Mucosa of rectum (tissue), 2 donors: ENCODE measurements around the gene PBX1.
A peak's percentile ranks its signal among the peaks of the same experiment; 100 is the strongest.
"Not testable (repeated sequence)": the region's sequence is repeated elsewhere in the genome, so short reads cannot be mapped to it uniquely, and the experiment has no call there.

Experiments used
- H3K27ac ChIP-seq, 2 donors: one replicate each; pipeline ENCODE4 v1.7.0; 2013; ENCODE audit warnings: inconsistent platforms in 2 of 2, low read depth in 2 of 2, low read length in 2 of 2
- H3K27me3 ChIP-seq, 2 donors: one replicate each; pipeline ENCODE4 v1.7.0; 2013; ENCODE audit warnings: low read length in 2 of 2; ENCODE audit not compliant: control insufficient read depth in 2 of 2, insufficient read depth in 2 of 2
- H3K36me3 ChIP-seq, 2 donors: one replicate each; pipeline ENCODE4 v1.7.0; 2013; ENCODE audit warnings: low read length in 2 of 2; ENCODE audit not compliant: control insufficient read depth in 2 of 2, insufficient read depth in 2 of 2
- H3K4me1 ChIP-seq, 2 donors: one replicate each; pipeline ENCODE4 v1.7.0; 2013; ENCODE audit warnings: low read length in 2 of 2, mild to moderate bottlenecking in 1 of 2; ENCODE audit not compliant: control insufficient read depth in 2 of 2, insufficient read depth in 2 of 2
- H3K4me3 ChIP-seq, 2 donors: one replicate each; pipeline ENCODE4 v1.7.0; 2013; ENCODE audit warnings: low read length in 2 of 2
- H3K9ac ChIP-seq, 2 donors: one replicate each; pipeline ENCODE4 v1.7.0; 2013; ENCODE audit warnings: low read length in 2 of 2, low read depth in 1 of 2, mild to moderate bottlenecking in 1 of 2
- H3K9me3 ChIP-seq, 2 donors: one replicate each; pipeline ENCODE4 v1.7.0; 2013; ENCODE audit warnings: low read length in 2 of 2; ENCODE audit not compliant: control insufficient read depth in 2 of 2
- donor health status: healthy.
- donor health status: Normal muscosa, but diverticular disease.

The PBX1 gene

DNA sequence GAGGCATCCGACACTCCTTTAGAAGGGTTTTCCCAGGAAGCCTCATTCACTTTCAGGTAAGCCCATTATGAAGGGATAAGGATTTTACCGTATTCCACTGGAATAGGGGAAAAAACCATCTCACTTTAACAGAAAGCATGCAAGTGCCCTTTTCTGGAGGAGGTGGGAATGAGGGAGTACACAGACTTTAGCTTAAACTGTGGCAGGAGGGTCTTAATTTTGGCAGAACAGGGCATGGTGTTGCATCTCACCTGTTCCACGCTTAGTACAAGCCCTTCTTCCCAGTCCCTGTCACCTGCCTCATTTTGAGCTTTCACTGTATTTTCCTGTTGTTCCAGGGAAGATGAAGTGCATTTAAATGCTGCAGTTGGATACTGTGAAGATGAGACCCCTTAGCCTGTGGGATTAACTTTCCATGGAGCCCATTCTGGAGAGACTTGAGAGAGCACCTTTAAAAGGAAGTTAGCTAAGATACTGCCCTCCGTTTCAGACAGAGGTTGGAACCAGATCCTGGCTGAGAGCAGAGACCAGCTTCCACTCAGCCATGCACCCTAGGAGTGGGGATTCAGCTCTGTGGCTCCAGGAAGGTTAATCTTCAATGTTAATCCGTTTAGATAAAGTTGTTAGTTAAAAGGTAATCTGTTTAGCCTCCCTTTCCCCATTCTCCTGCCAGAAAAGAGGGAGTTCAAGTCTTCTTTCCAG, 42.6 kb downstream of the PBX1 start:
- peak overlapping the region; percentile 77 to 78 for H3K27ac ChIP-seq
- H3K9ac ChIP-seq = peak overlapping the region; percentile 20 to 29
- no peaks in the 10 kb centered on the region for H3K36me3 ChIP-seq
- no peaks in the 10 kb centered on the region for H3K27me3 ChIP-seq
- H3K4me1 ChIP-seq = peaks cover 19 to 36% of the 10 kb centered on the region in 2 donors
- no peaks in the 10 kb centered on the region for H3K9me3 ChIP-seq
- peak overlapping the region; percentile 38 to 47 for H3K4me3 ChIP-seq

DNA sequence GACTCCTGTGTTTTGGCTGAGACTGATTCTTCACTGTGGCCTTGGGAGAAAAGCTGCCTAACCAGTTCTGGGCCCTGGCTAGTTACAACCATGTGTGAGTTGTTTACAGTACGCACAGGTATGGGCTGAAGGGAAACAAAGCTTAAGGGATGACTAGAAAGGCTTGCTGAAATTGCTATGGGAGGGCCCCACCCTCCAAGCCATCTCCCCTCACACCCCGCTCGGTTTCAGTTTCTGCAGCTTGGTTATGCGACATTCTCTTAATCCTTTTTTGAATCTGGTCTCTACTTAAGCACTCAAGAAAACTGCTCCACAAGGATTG, 43.1 kb downstream of the PBX1 start:
- peak overlapping the region; percentile 77 to 78 for H3K27ac ChIP-seq
- H3K9me3 ChIP-seq = no peaks in the 10 kb centered on the region
- no peaks in the 10 kb centered on the region for H3K36me3 ChIP-seq
- H3K4me3 ChIP-seq = peak overlapping the region; percentile 47 to 60
- H3K27me3 ChIP-seq = no peaks in the 10 kb centered on the region
- H3K9ac ChIP-seq = peak overlapping the region in 1 of 2 donors; percentile 29
- peaks cover 18 to 36% of the 10 kb centered on the region in 2 donors for H3K4me1 ChIP-seq

DNA sequence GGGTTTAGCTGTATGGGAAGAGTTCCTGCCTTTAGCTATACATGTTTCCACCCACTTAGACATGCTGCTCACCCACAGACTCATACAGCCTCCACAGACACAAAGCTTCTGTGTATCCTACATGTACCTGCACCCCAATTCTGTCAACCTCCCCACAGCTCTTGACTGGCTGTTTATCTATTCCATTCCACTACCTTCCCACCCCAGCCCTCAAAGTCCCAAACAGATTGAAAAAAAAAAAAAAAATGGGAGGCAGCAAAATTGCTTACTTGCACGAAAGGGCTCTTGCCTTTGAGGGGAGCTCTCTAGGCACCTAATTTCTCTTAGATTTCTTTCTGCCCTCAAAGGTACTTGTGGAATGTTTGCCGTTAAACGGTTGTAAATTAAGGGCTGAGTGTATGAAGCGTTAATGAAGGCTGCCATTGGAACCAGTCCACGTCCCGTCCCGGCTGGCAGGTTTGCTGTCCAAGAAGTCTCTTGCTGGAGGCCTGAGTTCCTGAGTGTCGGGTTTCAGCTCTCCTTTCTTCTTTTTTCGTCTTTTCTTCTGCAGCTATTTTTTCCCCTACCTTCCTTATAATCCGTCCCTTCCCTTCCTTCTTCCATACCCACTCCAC, 43.6 kb downstream of the PBX1 start:
- Histone ChIP-seq H3K9ac (peak overlapping the region; percentile 9 to 42), H3K36me3 (no peaks in the 10 kb centered on the region), H3K4me3 (peak overlapping the region; percentile 47 to 60)

DNA sequence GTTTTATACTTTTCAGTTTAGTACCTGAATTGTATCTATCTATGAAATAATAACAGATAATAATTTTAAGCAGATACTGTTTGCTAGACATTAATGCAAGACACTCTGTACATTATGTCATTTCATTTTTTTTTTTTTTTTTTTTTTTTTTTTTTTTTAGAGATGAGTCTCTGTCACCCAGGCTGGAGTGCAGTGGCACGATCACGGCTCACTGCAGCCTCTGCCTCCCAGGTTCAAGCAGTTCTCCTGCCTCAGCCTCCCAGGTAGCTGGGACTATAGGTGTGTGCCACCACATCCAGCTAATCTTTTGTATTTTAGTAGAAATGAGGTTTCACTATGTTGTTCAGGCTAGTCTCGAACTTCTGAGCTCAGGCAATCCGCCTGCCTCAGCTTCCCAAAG, 44.8 kb downstream of the PBX1 start:
- not testable (repeated sequence) for H3K9ac ChIP-seq, H3K9me3 ChIP-seq, H3K27ac ChIP-seq, H3K36me3 ChIP-seq, H3K27me3 ChIP-seq, H3K4me3 ChIP-seq
- H3K4me1 ChIP-seq = peaks cover 14 to 31% of the 10 kb centered on the region in 2 donors

More for the DNA sequence above, 43.6 kb downstream of the PBX1 start:
- Histone ChIP-seq H3K27ac (peak overlapping the region; percentile 77 to 78), H3K4me1 (peaks cover 18 to 36% of the 10 kb centered on the region in 2 donors), H3K27me3 (no peaks in the 10 kb centered on the region), H3K9me3 (no peaks in the 10 kb centered on the region)

DNA sequence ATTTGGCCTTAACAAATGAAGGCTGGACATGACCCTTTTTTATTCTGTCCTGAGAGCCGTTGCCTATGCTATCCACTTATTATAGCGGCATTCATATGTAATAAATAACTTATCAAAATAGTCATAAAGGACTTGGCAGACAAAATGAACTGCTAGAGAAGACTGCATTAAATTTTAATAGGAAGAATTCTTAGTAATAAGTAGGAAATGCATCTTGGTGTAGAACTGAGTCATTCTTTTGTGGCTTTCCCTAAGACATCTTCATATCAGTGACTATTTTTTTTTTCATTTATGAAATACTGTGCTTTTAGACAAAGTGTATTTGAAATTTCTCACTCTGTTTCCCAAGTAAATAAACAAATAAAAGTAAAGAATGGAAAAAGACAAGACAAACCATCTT, 45.6 kb downstream of the PBX1 start:
- H3K4me3 ChIP-seq = no peak overlapping the region
- H3K9ac ChIP-seq = no peak overlapping the region
- H3K36me3 ChIP-seq = no peaks in the 10 kb centered on the region
- no peak overlapping the region for H3K27ac ChIP-seq
- H3K9me3 ChIP-seq = no peaks in the 10 kb centered on the region
- H3K27me3 ChIP-seq = no peaks in the 10 kb centered on the region
- H3K4me1 ChIP-seq = peaks cover 14 to 27% of the 10 kb centered on the region in 2 donors

DNA sequence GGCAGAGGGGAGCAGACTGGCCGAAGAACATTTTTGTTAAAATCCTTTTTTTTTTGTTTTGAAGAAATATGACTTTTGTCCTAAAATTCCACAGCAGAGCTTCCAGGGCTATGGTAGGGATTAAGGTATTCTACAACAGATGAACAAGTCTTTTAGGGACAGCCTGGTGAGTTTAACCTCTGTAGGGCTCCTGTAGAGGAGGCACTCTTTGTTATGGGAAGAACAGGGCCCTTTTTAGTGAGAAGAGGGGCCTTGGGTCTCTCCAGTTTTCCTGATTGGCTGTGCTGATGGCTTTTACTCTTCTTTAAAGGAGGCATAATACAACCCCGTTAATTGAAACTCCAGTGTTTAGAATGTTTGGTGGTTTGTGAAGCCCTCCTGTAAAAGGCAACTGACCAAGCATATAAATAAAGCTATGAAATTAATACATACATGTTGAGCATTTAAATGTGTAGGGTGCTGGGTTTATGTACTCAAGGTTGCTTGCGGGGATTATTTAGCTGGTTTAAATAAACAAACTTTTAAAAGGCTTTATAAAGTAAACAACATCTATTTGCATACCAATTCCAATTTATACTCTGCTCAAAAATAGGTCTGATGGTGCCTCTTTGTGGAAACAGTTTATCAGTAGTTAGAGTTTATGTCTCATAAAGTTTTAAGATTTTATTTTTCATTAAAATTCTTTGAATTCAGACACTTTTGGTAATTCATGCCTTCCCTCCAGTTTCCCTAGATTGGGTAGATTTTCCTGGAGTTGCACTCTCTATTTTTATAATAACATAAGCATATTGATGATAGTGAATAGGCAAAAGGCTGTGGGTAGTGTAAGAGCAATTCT, 46.5 kb downstream of the PBX1 start:
- H3K9me3 ChIP-seq = no peaks in the 10 kb centered on the region
- H3K27me3 ChIP-seq = no peaks in the 10 kb centered on the region
- H3K4me1 ChIP-seq = peaks cover 14 to 24% of the 10 kb centered on the region in 2 donors
- H3K9ac ChIP-seq = no peak overlapping the region
- no peak overlapping the region for H3K27ac ChIP-seq
- H3K4me3 ChIP-seq = no peak overlapping the region
- no peaks in the 10 kb centered on the region for H3K36me3 ChIP-seq

DNA sequence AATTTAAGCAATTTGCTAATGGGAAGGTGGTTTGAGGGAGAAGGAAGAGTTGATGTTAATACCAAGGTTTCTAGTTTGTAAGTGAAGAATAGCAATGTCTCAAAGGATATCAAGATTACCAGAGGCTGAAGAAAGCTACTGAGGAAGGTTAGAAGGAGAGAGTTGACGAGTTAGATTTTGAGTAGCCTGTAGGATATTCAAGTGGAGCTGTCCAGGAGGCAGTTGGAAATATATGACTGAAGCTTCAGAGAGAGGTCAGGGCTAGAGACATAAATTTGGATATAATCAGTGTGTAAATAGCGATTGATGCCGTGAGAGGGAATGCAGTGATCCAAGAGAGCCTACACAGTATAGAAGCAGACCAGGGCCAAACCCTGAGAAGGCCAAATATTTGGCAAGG, 48.4 kb downstream of the PBX1 start:
- Histone ChIP-seq H3K9me3 (no peaks in the 10 kb centered on the region), H3K4me3 (no peak overlapping the region), H3K9ac (no peak overlapping the region), H3K27ac (no peak overlapping the region), H3K4me1 (peaks cover 12 to 21% of the 10 kb centered on the region in 2 donors), H3K27me3 (no peaks in the 10 kb centered on the region), H3K36me3 (no peaks in the 10 kb centered on the region)

DNA sequence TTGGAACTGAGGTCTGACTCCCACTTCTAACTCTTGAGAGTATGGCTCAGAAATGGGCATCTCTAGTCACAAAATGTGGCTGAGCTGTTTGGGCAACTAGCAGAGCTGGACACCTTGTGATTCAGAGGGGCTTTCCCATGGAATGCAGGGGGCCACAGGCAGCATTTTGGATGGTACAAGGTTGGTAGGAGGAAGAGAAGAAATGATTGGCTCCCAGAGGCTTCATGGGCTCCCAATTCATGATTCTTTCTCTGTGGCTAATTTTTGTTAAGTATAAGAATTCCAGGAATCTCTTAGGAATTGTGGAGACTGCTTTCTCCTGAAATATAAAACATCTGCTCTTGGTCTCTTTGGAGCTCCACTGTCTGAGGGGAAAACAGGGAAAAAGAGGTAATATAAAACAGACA, 49.7 kb downstream of the PBX1 start:
- Histone ChIP-seq H3K9ac (no peak overlapping the region), H3K27me3 (no peaks in the 10 kb centered on the region), H3K4me3 (no peak overlapping the region), H3K4me1 (peaks cover 18 to 22% of the 10 kb centered on the region in 2 donors), H3K36me3 (no peaks in the 10 kb centered on the region), H3K27ac (no peak overlapping the region), H3K9me3 (no peaks in the 10 kb centered on the region)

DNA sequence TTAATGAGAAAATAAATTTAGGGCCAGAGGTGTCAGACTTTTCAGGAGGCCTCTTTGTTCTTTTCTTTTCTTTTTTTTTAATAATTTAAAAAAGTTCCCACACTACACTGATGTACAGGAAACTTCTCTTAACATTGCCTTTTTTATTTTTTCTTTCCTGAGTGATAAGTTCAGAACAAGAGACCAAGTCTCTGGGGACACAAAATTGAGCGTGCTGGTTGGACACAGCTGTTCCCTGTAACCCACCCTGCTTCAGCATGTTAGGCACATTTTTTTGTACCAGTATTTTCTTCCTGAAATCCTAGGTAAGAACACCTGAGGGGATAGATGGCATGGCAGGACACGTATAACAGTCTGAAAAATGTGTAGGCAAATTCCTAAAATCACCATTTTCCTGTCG, 50.1 kb downstream of the PBX1 start:
- H3K27ac ChIP-seq = no peak overlapping the region
- no peak overlapping the region for H3K9ac ChIP-seq
- peaks cover 19 to 25% of the 10 kb centered on the region in 2 donors for H3K4me1 ChIP-seq
- no peaks in the 10 kb centered on the region for H3K36me3 ChIP-seq
- H3K4me3 ChIP-seq = no peak overlapping the region
- H3K9me3 ChIP-seq = no peaks in the 10 kb centered on the region
- no peaks in the 10 kb centered on the region for H3K27me3 ChIP-seq
